ENCODE results near the gene KCNJ18.

DNA sequence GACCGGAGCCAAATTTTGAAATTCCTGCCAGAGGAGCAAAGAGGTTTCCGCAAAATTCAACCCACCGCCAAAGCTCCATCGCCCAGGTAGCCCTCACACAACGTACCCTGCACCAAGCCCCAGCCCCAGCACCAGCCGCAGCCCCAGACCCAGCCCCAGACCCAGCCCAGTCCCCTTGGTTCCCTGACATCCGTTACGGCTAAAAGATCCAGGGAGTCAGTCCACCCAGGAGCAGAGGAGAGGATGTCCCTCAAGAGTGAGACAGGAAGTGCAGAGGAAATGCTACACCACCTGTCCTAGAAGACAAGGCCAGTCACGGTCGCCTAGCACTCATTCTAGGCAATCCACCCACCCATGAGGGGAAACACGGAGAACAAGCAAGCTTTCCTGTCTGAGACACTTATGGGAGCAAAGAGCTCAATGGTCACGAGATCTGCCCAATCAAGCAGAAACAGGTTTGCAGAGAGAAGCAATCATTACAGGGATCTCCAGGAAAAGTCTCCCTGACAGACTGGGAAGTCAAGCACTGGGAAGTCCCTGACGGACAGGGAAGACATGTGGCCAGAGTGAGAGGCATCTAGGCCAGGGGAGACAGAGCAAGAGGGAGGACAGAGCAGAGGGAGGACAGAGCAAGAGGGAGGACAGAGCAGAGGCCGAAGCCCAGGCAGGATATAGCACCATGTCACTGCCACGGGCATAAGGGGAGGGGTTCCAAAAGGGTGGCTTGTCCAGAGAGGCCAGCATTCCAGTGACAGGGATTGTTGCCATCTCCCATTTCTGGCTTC is 15.0 kb upstream of the KCNJ18 start:
- TF ChIP-seq CTCF (IDR thresholded peaks at IDR 0.05): no peak
- TF ChIP-seq POLR2A (IDR thresholded peaks at IDR 0.05): no peak

Data from right lobe of liver (tissue), 4 donors.